HepG2 (cell line): ENCODE results near the gene ENTPD6. TPM values are rescaled to one million over a fixed set of nuclear protein-coding genes. Genes with fewer than 3 reads are reported as not detected.

ENCODE experiments used
- AKNA ChIP-seq: sonication (generic); formaldehyde crosslinking; IDR thresholded peaks from 2 replicates; pipeline ENCODE4 v1.4.0; 2020; ENCODE audit warnings: missing genetic modification reagents, borderline replicate concordance
- ESRRA ChIP-seq: sonication (generic); formaldehyde crosslinking; IDR thresholded peaks from 2 replicates; pipeline ENCODE4 v1.5.1; 2020; ENCODE audit warnings: mild to moderate bottlenecking, low read depth, missing genetic modification reagents
- HMGXB4 ChIP-seq, 2 experiments: sonication (generic) in 1 of 2; formaldehyde crosslinking in 1 of 2; IDR thresholded peaks; 2 replicates each; pipeline versions ENCODE4 v1.4.0 to v1.6.1; 2018 to 2020; ENCODE audit warnings: missing genetic modification reagents in 2 of 2, borderline replicate concordance in 1 of 2, low read depth in 1 of 2, mild to moderate bottlenecking in 1 of 2, missing biosample characterization in 1 of 2
- HNRNPK ChIP-seq: fragments of 200-400 bp; formaldehyde crosslinking; IDR thresholded peaks from 2 replicates; pipeline ENCODE4 v1.6.1; 2018; ENCODE audit warnings: low read length, low read depth, moderate library complexity, mild to moderate bottlenecking; ENCODE audit not compliant: poor library complexity, severe bottlenecking
- JUND ChIP-seq: sonication (generic); formaldehyde crosslinking; IDR thresholded peaks from 2 replicates; pipeline ENCODE4 v1.8.0; 2022; ENCODE audit warnings: mild to moderate bottlenecking, missing genetic modification reagents
- LBX2 ChIP-seq: sonication (generic); formaldehyde crosslinking; IDR thresholded peaks from 2 replicates; pipeline ENCODE4 v1.5.0; 2020; ENCODE audit warnings: missing genetic modification reagents, mild to moderate bottlenecking, borderline replicate concordance
- NBN ChIP-seq: fragments of 450-650 bp; conservative IDR thresholded peaks from 2 replicates; pipeline ENCODE4 v1.6.1; 2017
- NR0B2 ChIP-seq: sonication (generic); formaldehyde crosslinking; IDR thresholded peaks from 2 replicates; pipeline ENCODE4 v1.4.0; 2020; ENCODE audit warnings: mild to moderate bottlenecking, missing genetic modification reagents
- NRL ChIP-seq: sonication (generic); formaldehyde crosslinking; IDR thresholded peaks from 2 replicates; pipeline ENCODE4 v1.5.0; 2020; ENCODE audit warnings: missing genetic modification reagents, mild to moderate bottlenecking, moderate library complexity, borderline replicate concordance
- ZBTB4 ChIP-seq: sonication (generic); formaldehyde crosslinking; IDR thresholded peaks from 2 replicates; pipeline ENCODE4 v1.4.0; 2020; ENCODE audit warnings: missing genetic modification reagents, mild to moderate bottlenecking, borderline replicate concordance
- ZNF362 ChIP-seq: sonication (generic); formaldehyde crosslinking; IDR thresholded peaks from 2 replicates; pipeline ENCODE4 v1.4.0; 2020; ENCODE audit warnings: missing genetic modification reagents, mild to moderate bottlenecking, borderline replicate concordance
- ZNF670 ChIP-seq: sonication (generic); formaldehyde crosslinking; IDR thresholded peaks from 2 replicates; pipeline ENCODE4 v1.8.0; 2022; ENCODE audit warnings: mild to moderate bottlenecking, missing genetic modification reagents, borderline replicate concordance
- polyA plus RNA-seq, 8 experiments: library from polyadenylated mRNA; depleted of rRNA in 3 of 8; stranded (reverse) in 7 of 8; unstranded in 1 of 8; fragments of >200 nt; fragmentation: Illumina TruSeq in 4 of 8; extraction: Trizol in 4 of 8; gene quantifications; 2 replicates each; pipeline versions ENCODE4 v1.2.1 to v1.2.3, GENCODE V29; 2011 to 2016; ENCODE audit warnings: low read depth in 4 of 8, missing spikeins in 1 of 8, mixed read lengths in 1 of 8; ENCODE audit not compliant: insufficient read depth in 1 of 8
- total RNA-seq, 5 experiments: library from RNA; depleted of rRNA; stranded (reverse); fragments of >200 nt; fragmentation: Illumina TruSeq; extraction: Trizol; gene quantifications; 2 replicates each; pipeline ENCODE4 v1.2.3, GENCODE V29; 2016; ENCODE audit warnings: low read depth in 1 of 5

Gene ENTPD6
- total and polyA plus RNA-seq, 2 of the 13 experiments (the other 11 are each of a cell fraction or from before 2014, with no cell fraction given) = 164 to 172 TPM

- TF ChIP-seq HMGXB4 (CRISPR knock-in tag; IDR thresholded peaks at IDR 0.05; ENCODE audit: borderline replicate concordance in 1 of 2, low read depth in 1 of 2) = peak in 1 of 2 experiments; percentile 35; a peak in 1 of 4 replicates
- no peak; the same call in 1 of the 2 replicates for TF ChIP-seq ZBTB4 (CRISPR knock-in tag)
- TF ChIP-seq JUND (CRISPR knock-in tag) = no peak; the same call in 1 of the 2 replicates
- 0 out of 2 replicates have a peak, but pooled peaks have one; percentile 29 for TF ChIP-seq NRL (CRISPR knock-in tag)
- peak; percentile 45; the same call in 1 of the 2 replicates for TF ChIP-seq ESRRA (CRISPR knock-in tag)
- TF ChIP-seq AKNA (CRISPR knock-in tag) = 0 out of 2 replicates have a peak, but pooled peaks have one; percentile 27
- TF ChIP-seq ZNF362 (CRISPR knock-in tag) = no peak
- peak; percentile 77; the same call in 1 of the 2 replicates for TF ChIP-seq LBX2 (CRISPR knock-in tag)
- 0 out of 2 replicates have a peak, but pooled peaks have one; percentile 20 for TF ChIP-seq ZNF670
- TF ChIP-seq NR0B2 (CRISPR knock-in tag) = 0 out of 2 replicates have a peak, but pooled peaks have one; percentile 38
- no peak for TF ChIP-seq HNRNPK
- TF ChIP-seq NBN = no peak
These were observed 31.2 kb downstream of the ENTPD6 start (continued) for GRCh38 chr20:25226433-25227316.
